Activated CD4-positive, CD25-positive, alpha-beta regulatory T cell treated with anti-CD3 and anti-CD28 coated beads, Interleukin-2, amount 50 U/mL, for 16 hours (primary cell): ENCODE measurements around the gene UBE2I.
"Not testable (repeated sequence)": the region's sequence is repeated elsewhere in the genome, so short reads cannot be mapped to it uniquely, and the experiment has no call there.

Experiments used
- DNase-seq: peaks from one replicate; pipeline ENCODE4 v3.0.0-alpha.2; 2020; ENCODE audit warnings: low read depth, low spot score

UBE2I gene

DNA sequence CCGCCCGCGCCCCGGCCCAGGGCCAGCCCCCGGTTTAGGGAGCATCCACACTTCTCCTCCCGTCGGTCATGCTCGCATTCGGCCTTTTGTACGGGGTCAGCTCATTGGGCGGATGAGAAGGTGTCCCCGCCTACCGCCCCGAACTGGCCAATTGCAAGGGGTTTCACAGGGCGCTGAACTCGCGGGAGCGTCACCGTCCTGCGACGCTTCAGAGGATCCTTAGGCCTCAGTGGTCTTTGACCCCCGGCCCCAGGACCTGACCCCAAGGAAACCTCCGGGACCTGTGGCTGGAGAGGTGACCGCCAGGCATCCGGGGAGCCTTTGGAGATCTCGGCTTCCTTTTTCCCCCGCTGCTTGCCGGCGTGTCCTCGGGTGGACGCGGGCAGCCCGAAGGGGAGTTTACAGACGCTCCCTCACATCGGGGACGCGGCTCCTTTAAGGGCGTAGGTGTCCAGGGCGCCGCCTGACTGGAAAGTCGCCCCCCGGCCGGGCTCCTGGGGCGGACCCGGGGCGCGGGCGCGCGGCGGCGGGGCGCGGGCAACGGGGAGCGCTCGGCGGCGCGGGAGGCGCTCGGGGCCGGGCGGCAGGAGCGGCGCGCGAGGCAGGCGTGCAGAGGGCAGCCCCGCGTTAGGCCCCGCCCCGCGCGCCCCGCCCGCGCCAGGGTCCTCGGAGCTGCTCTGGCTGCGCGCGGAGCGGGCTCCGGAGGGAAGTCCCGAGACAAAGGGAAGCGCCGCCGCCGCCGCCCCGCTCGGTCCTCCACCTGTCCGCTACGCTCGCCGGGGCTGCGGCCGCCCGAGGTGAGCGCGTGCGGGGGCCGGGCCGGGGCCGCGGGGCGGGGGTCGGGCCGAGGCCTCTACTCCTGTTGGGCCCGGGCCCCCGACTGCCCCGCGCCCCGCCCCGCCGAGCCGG, at the start of gene UBE2I:
Gene UBE2I, plus strand, starts transcription at position 660 of the 909 bp plus-strand sequence. CDS start 4,395 bp downstream, outside the sequence.
- peak; percentile 96 for DNase-seq

GRCh38 chr16:1259760-1260068, 49.7 kb upstream of the UBE2I start:
- DNase-seq: no peak

GRCh38 chr16:1260101-1260680, 49.2 kb upstream of the UBE2I start:
- no peak for DNase-seq

- DNase-seq: no peak
Measured at GRCh38 chr16:1261131-1261892, 48.1 kb upstream of the UBE2I start.

DNA sequence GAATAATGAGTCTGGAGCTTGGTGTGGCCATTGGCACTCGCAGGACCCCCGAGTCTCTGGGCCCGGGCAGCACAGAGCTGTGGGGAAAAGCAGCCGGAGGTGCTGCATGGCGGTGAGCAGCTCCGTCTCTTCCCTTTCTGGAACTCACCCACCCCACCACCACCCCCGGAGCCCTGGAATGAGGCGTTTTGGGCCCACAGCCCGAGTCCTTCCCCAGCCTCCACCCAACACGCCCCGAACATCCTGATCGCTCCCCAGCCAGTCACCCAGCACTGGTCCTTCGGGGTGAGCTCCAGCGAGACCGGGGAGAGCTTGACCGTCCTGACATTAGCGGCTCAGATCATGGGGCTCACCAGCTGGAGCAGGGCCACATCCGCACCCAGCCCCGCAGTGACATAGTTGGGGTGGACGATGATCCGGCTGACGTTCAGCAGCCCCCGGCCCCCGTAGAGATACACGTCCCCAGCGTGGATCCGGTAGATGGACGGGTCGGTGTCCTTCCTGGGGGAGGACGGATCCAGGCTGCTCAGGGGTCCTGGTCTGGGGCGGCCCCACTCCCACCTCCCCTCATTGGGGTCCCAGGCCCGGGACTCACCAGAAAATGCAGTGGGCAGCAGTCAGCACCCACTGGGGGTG, 47.1 kb upstream of the UBE2I start:
- DNase-seq: no peak

DNA sequence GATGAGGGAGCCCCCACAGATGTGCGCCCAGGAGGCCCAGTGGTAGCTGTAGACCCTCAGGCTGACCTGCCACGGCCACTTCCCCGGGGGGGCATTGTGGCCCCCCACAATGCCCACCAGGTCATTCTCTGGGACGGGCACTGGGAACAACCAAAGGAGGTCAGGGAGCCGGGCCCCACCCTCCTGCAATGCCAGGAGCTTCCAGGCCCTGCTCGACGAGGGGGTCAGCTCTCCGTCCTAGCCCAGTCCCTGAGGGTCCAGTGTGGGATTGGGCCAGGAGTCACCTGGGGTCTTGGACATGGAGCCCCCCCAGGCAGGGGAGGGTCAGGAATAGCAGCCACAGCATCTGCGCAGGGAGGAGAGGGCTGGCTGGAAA, 46.6 kb upstream of the UBE2I start:
- no peak for DNase-seq

GRCh38 chr16:1263591-1264344, 45.7 kb upstream of the UBE2I start:
- DNase-seq: no peak

DNA sequence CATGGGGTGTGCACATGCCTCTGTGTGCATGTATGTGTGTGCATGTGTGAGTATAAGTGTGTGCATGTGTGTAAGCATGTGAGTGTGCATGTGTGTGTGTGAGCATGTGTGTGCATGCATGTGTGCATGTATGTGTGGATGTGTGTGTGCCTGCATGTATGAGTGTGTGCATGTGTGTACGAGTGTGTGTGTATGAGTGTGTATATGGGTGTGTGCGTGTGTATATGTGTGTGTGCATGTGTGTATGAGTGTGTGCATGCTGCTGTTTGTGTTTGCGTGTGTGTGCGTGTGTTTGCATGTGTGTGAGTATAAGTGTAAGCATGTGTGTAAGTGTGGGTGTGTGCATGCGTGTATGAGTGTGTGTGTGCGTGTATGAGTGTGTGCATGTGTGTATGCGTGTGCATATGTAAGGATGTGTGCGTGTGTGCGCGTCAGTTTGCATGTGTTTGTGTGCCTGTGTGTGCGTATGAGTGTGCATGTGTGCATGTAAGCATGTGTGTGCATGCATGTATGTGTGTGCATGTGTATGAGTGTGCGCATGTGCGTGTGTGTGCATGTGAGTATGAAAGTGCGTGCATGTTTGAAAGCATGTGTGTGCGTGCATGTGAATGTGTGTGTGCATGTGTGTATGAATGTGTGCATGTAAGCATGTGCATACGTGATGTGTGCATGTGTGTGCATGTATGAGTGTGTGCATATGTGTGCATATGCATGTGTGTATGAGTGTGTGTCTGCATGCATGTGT, 44.9 kb upstream of the UBE2I start:
- DNase-seq: no peak

DNA sequence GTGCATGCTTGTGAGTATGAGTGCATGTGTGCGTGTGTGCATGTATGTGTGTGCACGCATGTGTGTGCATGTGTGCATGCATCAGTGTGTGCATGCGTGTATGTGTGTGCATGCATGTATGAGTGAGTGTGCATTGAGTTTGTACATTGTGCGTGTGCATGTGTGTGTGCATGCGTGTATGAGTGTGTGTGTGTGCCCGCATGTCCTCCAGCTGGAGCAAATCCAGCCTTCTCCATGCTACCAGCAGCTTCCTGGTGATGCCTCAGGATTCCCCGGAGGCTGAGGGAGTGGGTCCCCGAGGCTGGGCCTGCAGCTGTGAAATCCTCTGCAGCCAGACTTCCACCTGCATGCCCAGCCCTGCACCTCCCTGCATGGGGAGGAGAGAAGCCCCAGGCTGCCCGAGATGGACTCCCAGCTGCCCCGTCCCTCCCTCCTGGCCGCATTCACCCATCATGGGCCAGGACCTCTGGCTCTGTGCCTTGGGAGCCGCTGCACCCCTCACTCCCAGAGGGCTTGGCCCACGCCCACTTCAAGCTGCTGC, 44.3 kb upstream of the UBE2I start:
- no peak for DNase-seq

- no peak for DNase-seq
Measured at GRCh38 chr16:1265826-1266225, 43.6 kb upstream of the UBE2I start.

DNA sequence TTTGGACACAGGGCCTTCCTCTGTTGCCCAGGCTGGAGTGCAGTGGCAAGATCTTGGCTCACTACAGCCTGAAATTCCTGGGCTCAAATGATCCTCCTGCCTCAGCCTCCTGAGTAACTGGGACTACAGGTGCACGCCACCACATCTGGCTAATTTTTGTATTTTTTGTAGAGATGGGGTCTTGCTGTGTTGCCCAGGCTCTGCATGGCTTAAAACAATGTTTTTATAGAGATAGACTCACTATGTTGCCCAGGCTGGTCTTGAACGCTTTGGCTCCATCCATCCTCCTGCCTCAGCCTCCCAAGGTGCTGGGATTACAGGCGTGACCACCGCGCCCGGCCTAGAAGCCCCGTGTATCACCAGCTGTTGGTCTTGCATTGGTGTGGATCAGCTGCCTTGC, 40.0 kb upstream of the UBE2I start:
- DNase-seq: not testable (repeated sequence)

- DNase-seq: no peak
Measured at GRCh38 chr16:1271380-1271723, 38.1 kb upstream of the UBE2I start.

- not testable (repeated sequence) for DNase-seq
Measured at GRCh38 chr16:1271724-1272413, 37.6 kb upstream of the UBE2I start.

DNA sequence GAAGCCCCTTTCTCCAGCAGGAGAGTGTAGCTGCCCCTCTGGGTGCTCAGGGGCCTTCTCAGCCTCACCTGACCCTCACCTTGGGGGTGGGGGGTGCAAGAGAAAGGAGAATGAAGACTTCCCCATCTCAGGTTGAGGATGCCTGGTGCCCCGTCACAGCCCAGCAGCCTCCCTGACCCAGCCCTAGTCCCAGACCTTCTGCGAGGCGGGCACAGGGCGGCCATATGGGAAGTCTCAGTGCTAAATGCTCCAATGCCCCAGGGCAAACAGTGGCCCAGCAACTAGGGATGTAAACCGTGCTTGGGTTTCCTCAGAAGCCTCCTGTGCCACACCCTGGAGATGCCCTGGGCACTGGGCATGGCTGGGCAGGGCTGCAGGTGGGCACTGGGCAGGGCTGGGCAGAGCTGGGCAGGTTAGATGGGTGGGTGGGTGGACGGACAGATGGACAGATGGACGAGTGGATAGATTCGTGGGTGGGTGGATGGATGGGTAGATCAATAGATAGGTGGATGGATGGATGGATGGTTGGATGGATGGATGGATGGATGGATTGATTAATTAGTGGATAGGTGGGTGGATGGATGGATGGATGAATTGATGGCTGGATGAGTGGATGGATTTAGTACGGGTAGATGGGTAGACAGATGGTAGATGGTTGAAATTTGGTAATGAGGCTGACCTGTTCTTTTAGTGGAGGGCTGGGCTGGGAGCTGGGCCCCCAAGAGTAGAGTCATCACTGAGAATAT, 36.8 kb upstream of the UBE2I start:
- no peak for DNase-seq

DNA sequence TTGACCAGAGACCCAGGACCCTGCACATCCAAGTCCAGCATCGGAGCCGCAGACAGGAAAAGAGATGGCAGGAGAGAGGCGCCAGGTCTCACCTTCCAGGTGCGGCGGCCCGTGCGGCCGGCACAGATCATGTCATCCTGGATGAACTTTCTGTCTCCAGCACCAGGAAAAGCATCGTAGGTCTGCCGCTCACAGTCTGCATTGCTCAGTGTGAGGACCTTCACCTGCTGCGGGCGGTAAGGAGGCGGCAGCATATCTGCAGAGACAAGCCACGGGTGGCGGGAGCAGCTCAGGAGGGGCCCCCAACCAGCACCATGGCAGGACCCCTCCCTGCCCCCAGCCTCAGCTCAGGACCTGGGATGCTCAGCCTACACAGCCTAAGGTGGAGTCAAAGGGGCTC, 35.6 kb upstream of the UBE2I start:
- no peak for DNase-seq

DNA sequence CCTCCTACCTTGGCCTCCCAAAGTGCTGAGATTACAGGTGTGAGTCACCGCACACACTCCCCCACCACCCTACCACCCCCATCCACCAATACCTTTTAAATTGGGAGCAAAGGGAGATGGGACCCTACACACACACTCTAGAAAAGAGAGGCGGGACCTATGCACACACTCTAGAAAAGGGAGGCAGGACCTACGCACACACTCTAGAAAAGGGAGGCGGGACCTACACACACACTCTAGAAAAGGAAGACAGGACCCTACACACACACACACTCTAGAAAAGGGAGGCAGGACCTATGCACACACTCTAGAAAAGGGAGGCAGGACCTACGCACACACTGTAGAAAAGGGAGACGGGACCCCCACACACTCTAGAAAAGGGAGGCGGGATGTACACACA, 34.7 kb upstream of the UBE2I start:
- DNase-seq: no peak

GRCh38 chr16:1275791-1276579, 33.5 kb upstream of the UBE2I start:
- no peak for DNase-seq

DNA sequence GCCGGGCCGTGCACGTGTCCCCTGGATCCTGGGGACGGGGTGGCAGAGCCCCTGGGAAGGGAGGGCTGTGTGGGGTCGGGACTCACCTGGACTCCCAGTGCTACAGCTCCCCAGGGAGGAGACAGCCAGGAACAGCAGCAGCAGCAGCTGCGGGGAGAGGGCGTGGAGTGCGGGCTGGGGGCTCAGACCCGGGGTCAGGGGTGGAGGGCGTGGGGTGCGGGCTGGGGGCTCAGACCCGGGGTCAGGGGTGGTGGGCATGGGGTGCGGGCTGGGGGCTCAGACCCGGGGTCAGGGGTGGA, 32.9 kb upstream of the UBE2I start:
- DNase-seq: no peak

DNA sequence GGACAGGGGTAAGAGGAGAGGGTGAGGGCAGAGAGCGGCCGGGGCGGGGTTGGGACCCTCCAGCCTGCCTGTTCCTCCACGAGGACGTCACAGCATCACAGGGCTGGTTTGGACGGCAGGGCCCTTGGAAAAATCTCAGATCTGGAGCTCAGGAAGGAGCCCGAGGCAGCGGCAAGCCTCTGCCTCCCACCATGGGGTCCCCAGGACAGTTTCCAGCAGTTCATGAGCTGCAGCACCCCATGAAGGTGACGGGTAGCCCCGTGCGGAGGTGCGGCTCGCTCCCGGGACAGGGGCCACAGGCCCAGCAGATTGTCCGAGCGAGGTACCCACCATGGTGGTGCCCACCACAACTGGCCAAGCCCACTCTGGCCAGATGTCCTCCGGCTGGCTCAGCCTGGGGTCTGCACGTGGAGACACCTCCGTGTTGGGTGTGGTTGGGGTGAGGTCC, 32.3 kb upstream of the UBE2I start:
- DNase-seq: no peak
